IMR-90 (cell line): ENCODE data around the gene LGALS9. TPM values are rescaled to one million over a fixed set of nuclear protein-coding genes. Genes with fewer than 3 reads are reported as not detected.

Source experiments
- ATAC-seq: fragments of 200-7000 bp; cut with Tn5 transposase; 2 replicates; pipeline ENCODE4 v1.9.1; 2020; ENCODE audit warnings: low read depth, mild to moderate bottlenecking, moderate library complexity
- BruUV-seq: library from RNA; stranded (reverse); fragments of 400-500 nt; replicated peaks from 2 replicates; lab custom pipeline; 2021; lab: Mats Ljungman, UMichigan
- CTCF ChIA-PET: fragments of 300-600 bp; formaldehyde crosslinking; extraction: SDS; loops from one replicate; lab custom pipeline; 2021; ENCODE audit warnings: antibody characterized with exemption; lab: Yijun Ruan, JAX
- POLR2A ChIA-PET: fragments of 300-600 bp; sonication (Branson Sonifier 250); formaldehyde crosslinking; loops from one replicate; lab custom pipeline; 2022; ENCODE audit warnings: antibody characterized with exemption; ENCODE audit not compliant: unreplicated experiment; lab: Charles Lee
- DNase-seq: peaks from one replicate; pipeline ENCODE4 v3.0.0; 2013
- H2AFZ ChIP-seq: replicated peaks from 2 replicates; pipeline ENCODE3; 2013; ENCODE audit warnings: low read length, mild to moderate bottlenecking; ENCODE audit not compliant: poor library complexity
- H2AK5ac ChIP-seq: 2 replicates; pipeline ENCODE4 v1.6.1; 2013; ENCODE audit warnings: low read depth, low read length, inconsistent platforms
- H2AK9ac ChIP-seq: replicated peaks from 2 replicates; pipeline ENCODE3; 2013; ENCODE audit warnings: mild to moderate bottlenecking, low read depth, low read length, moderate library complexity; ENCODE audit not compliant: poor library complexity
- H2BK120ac ChIP-seq: 2 replicates; pipeline ENCODE4 v1.6.1; 2013; ENCODE audit warnings: low read depth, low read length, inconsistent platforms
- H2BK15ac ChIP-seq: 3 replicates; pipeline ENCODE4 v1.6.1; 2013; ENCODE audit warnings: low read depth, low read length, inconsistent platforms
- H2BK20ac ChIP-seq: 2 replicates; pipeline ENCODE4 v1.6.1; 2013; ENCODE audit warnings: low read depth, mild to moderate bottlenecking, inconsistent platforms, low read length, moderate library complexity
- H2BK5ac ChIP-seq: 2 replicates; pipeline ENCODE4 v1.6.1; 2013; ENCODE audit warnings: mild to moderate bottlenecking, low read depth, low read length, inconsistent platforms; ENCODE audit not compliant: poor library complexity, severe bottlenecking
- H3K14ac ChIP-seq: replicated peaks from 2 replicates; pipeline ENCODE4 v1.6.1; 2013; ENCODE audit warnings: low read depth, low read length, inconsistent platforms
- H3K18ac ChIP-seq: 2 replicates; pipeline ENCODE4 v1.6.1; 2013; ENCODE audit warnings: low read depth, low read length, control low read depth
- H3K23ac ChIP-seq: 2 replicates; pipeline ENCODE4 v1.6.1; 2013; ENCODE audit warnings: low read depth, low read length, inconsistent platforms
- H3K27ac ChIP-seq: 2 replicates; pipeline ENCODE4 v1.5.1; 2013; ENCODE audit warnings: mild to moderate bottlenecking, control low read depth, low read length; ENCODE audit not compliant: insufficient read depth
- H3K27me3 ChIP-seq: 2 replicates; pipeline ENCODE4 v1.6.1; 2013; ENCODE audit warnings: low read length; ENCODE audit not compliant: control insufficient read depth, insufficient read depth
- H3K36me3 ChIP-seq: 2 replicates; pipeline ENCODE4 v1.6.1; 2013; ENCODE audit warnings: low read length, mixed read lengths; ENCODE audit not compliant: control insufficient read depth, insufficient read depth
- H3K4ac ChIP-seq: 2 replicates; pipeline ENCODE4 v1.6.1; 2013; ENCODE audit warnings: low read depth, low read length, inconsistent platforms
- H3K4me1 ChIP-seq: 2 replicates; pipeline ENCODE4 v1.6.1; 2013; ENCODE audit warnings: low read length, mixed read lengths; ENCODE audit not compliant: control insufficient read depth, insufficient read depth
- H3K4me2 ChIP-seq: 2 replicates; pipeline ENCODE4 v1.6.1; 2013; ENCODE audit warnings: low read depth, mild to moderate bottlenecking, control low read depth, low read length, moderate library complexity
- H3K4me3 ChIP-seq: 2 replicates; pipeline ENCODE4 v1.5.1; 2013; ENCODE audit warnings: low read depth, mild to moderate bottlenecking, control low read depth, low read length, moderate library complexity; ENCODE audit not compliant: insufficient read depth
- H3K56ac ChIP-seq: 2 replicates; pipeline ENCODE4 v1.6.1; 2013; ENCODE audit warnings: low read length, inconsistent platforms; ENCODE audit not compliant: insufficient read depth; ENCODE audit errors: extremely low read depth
- H3K79me1 ChIP-seq, 2 experiments: 2 replicates each; pipeline ENCODE4 v1.6.1; 2013; ENCODE audit warnings: low read length in 2 of 2, inconsistent platforms in 1 of 2, low read depth in 1 of 2
- H3K9ac ChIP-seq: 2 replicates; pipeline ENCODE4 v1.6.1; 2013; ENCODE audit warnings: low read depth, low read length, control low read depth
- H3K9me1 ChIP-seq: 2 replicates; pipeline ENCODE4 v1.6.1; 2013; ENCODE audit warnings: low read length, inconsistent platforms; ENCODE audit not compliant: insufficient read depth
- H3K9me3 ChIP-seq: 2 replicates; pipeline ENCODE4 v1.6.1; 2013; ENCODE audit warnings: low read length; ENCODE audit not compliant: control insufficient read depth, insufficient read depth
- H4K20me1 ChIP-seq: 2 replicates; pipeline ENCODE4 v1.6.1; 2013; ENCODE audit warnings: low read length, inconsistent platforms; ENCODE audit not compliant: insufficient read depth
- H4K5ac ChIP-seq: 2 replicates; pipeline ENCODE4 v1.6.1; 2013; ENCODE audit warnings: mild to moderate bottlenecking, low read depth, low read length, control low read depth
- H4K8ac ChIP-seq, 2 experiments: 2 replicates each; pipeline ENCODE4 v1.6.1; 2013; ENCODE audit warnings: low read depth in 2 of 2, low read length in 2 of 2, control low read depth in 1 of 2, inconsistent platforms in 1 of 2
- H4K91ac ChIP-seq: 2 replicates; pipeline ENCODE4 v1.6.1; 2013; ENCODE audit warnings: low read depth, low read length, inconsistent platforms; ENCODE audit not compliant: insufficient read depth
- CEBPB ChIP-seq: IDR thresholded peaks from 2 replicates; pipeline ENCODE4 v1.6.1; 2012; ENCODE audit warnings: low read depth, low read length, improper control_type of control experiment
- CHD1 ChIP-seq: IDR thresholded peaks from 2 replicates; pipeline ENCODE4 v1.6.1; 2012; ENCODE audit warnings: low read depth, low read length, improper control_type of control experiment
- MXI1 ChIP-seq: IDR thresholded peaks from 2 replicates; pipeline ENCODE4 v1.6.1; 2012; ENCODE audit warnings: low read depth, mild to moderate bottlenecking, low read length, moderate library complexity, borderline replicate concordance
- RFX5 ChIP-seq: IDR thresholded peaks from 2 replicates; pipeline ENCODE4 v1.8.0; 2012; ENCODE audit warnings: low read depth, mild to moderate bottlenecking, low read length, moderate library complexity
- WGBS, 2 experiments: methylation state at CpG; one replicate each; pipeline versions ENCODE4 v1.1.5 to v1.1.7; 2013; ENCODE audit warnings: missing lambda C conversion rate in 2 of 2; ENCODE audit not compliant: insufficient read length in 1 of 2; ENCODE audit errors: extremely low coverage in 2 of 2; 5-methylcytosine and 5-hydroxymethylcytosine counted together
- dilution Hi-C: fragments of 300-500 bp; cut with HindIII; formaldehyde crosslinking; loops from one replicate; pipeline ENCODE4 v1.14.3; 2018; ENCODE audit warnings: low sequenced_read_pairs; ENCODE audit not compliant: unreplicated experiment
- in situ Hi-C: fragments of 300-500 bp; cut with MboI; formaldehyde crosslinking; loops from 3 replicates; pipeline ENCODE4 v1.14.3; 2019; ENCODE audit warnings: low sequenced_read_pairs, inconsistent platforms, mixed read lengths
- intact Hi-C: fragments of 100-400 bp; cut with micrococcal nuclease; formaldehyde crosslinking; loops from 2 replicates; pipeline ENCODE4 v1.10.0; 2022
- polyA plus RNA-seq, 3 experiments: library from polyadenylated mRNA; depleted of rRNA; stranded (reverse); fragments of >200 nt; gene quantifications; 2 replicates each; pipeline ENCODE4 v1.2.3, GENCODE V29; 2012; ENCODE audit warnings: low replicate concordance in 1 of 3
- total RNA-seq: library from RNA; depleted of rRNA; stranded (reverse); fragments of >200 nt; gene quantifications from 2 replicates; pipeline ENCODE4 v1.2.3, GENCODE V29; 2012

Gene LGALS9
- total and polyA plus RNA-seq, 2 of the 4 experiments (the other 2 are of a cell fraction): 0.54 to 2.5 TPM

DNA sequence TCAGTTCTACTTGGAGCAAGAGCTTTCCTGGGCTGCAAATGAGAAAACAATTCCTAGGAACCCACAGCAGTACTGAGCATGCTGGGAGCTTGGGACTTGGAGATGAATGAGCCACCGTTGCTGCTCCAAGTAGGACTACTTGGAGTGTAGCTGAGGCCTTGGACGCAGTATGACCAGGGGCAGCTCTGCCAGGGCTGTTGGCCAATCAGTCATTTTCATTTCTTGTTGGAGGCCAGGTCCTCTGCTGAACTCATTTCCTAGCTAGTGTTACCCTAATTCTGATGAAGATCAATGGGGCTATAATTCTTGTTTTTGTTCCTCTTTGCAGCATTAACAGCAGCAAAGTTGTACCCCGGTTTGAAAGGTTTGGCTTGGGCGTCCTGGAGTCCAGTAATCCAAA lies 8.0 kb upstream of the LGALS9 start:
- Histone ChIP-seq H2BK120ac (no peak overlapping the region), H3K4me2 (no peak overlapping the region), H4K91ac (no peak overlapping the region), H2BK20ac (no peak overlapping the region), H3K23ac (no peak overlapping the region), H3K14ac (no peak overlapping the region), H3K27me3 (no peaks in the 10 kb centered on the region), H3K18ac (no peak overlapping the region), H2BK15ac (no peak overlapping the region), H3K36me3 (peaks cover 84% of the 10 kb centered on the region), H3K79me1 (no peaks in the 10 kb centered on the region), H4K20me1 (no peaks in the 10 kb centered on the region), H2AFZ (no peak overlapping the region), H3K4me1 (no peaks in the 10 kb centered on the region), H3K4me3 (no peak overlapping the region), H2AK9ac (no peak overlapping the region), H3K9me3 (no peaks in the 10 kb centered on the region), H2BK5ac (no peak overlapping the region), H3K27ac (no peak overlapping the region), H3K56ac (no peak overlapping the region), H2AK5ac (no peak overlapping the region), H4K5ac (no peak overlapping the region), H3K9ac (no peak overlapping the region), H3K4ac (no peak overlapping the region), H4K8ac (no peak overlapping the region), H3K9me1 (peaks cover 4% of the 10 kb centered on the region; the same call in 1 of the 2 replicates)
- WGBS, 2 experiments: 92% methylated on average over 3 of the region's 4 CpGs; no CpG with 5 or more reads in 1 of the 2 experiments
- intact Hi-C loops (no loop called here), dilution Hi-C loops (no loop called here), in situ Hi-C loops (no loop called here)
- TF ChIP-seq RFX5: no peak
- TF ChIP-seq CEBPB: no peak
- TF ChIP-seq CHD1: no peak
- no peak for TF ChIP-seq MXI1
- ATAC-seq (no peak), DNase-seq (no peak)
- POLR2A ChIA-PET: no interaction called here
- CTCF ChIA-PET: no interaction called here
- BruUV-seq: no TSS peak
